Psoas muscle (tissue), 8 donors: ENCODE data around the gene KMT2B. TPM values are rescaled to one million over a fixed set of nuclear protein-coding genes. Genes with fewer than 3 reads are reported as not detected.

ENCODE experiments used
- ATAC-seq, 4 donors: fragments of 200-7000 bp; cut with Tn5 transposase; one replicate each; pipeline ENCODE4 v1.9.1; 2020; ENCODE audit warnings: moderate library complexity in 3 of 4, mild to moderate bottlenecking in 2 of 4
- DNase-seq, 2 donors: peaks; one replicate each; pipeline ENCODE4 v3.0.0-alpha.2; 2020
- H3K27ac ChIP-seq: fragments of 200-600 bp; one replicate; pipeline ENCODE4 v1.8.0; 2022
- H3K27me3 ChIP-seq, 3 donors: fragments of 200-600 bp in 1 of 3; one replicate each; pipeline versions ENCODE4 v1.6.1 to v1.8.0; 2013 to 2022; ENCODE audit warnings: low read length in 2 of 3, mild to moderate bottlenecking in 2 of 3, moderate library complexity in 1 of 3; ENCODE audit not compliant: insufficient read depth in 3 of 3
- H3K36me3 ChIP-seq, 2 donors: fragments of 200-600 bp in 1 of 2; one replicate each; pipeline versions ENCODE4 v1.6.1 to v1.8.0; 2013 to 2022; ENCODE audit warnings: low read depth in 1 of 2, mild to moderate bottlenecking in 1 of 2, moderate library complexity in 1 of 2; ENCODE audit not compliant: insufficient read depth in 1 of 2
- H3K4me1 ChIP-seq: fragments of 200-600 bp; one replicate; pipeline ENCODE4 v1.8.0; 2022
- H3K4me3 ChIP-seq: fragments of 200-600 bp; one replicate; pipeline ENCODE4 v1.8.0; 2022; ENCODE audit warnings: mild to moderate bottlenecking
- H3K9me3 ChIP-seq: fragments of 200-600 bp; one replicate; pipeline ENCODE4 v1.8.0; 2022
- WGBS, 3 donors: extraction: QIAGEN DNeasy Blood & Tissue Kit; methylation state at CpG; one replicate each; pipeline versions ENCODE4 v1.1.6 to v1.1.7; 2013; 5-methylcytosine and 5-hydroxymethylcytosine counted together
- intact Hi-C, 2 donors: fragments of 100-400 bp; cut with DNase I; formaldehyde crosslinking; loops; one replicate each; pipeline versions ENCODE4 v1.11.0 to v1.14.2; 2022
- polyA plus RNA-seq, 3 donors: library from polyadenylated mRNA; stranded (reverse); fragments of 200-250 nt; gene quantifications; one replicate each; pipeline ENCODE4 v1.2.3, GENCODE V29; 2013
- total RNA-seq, 4 donors: library from RNA; stranded (reverse); fragmentation: NEBNext Ultra II Directional in 2 of 4; extraction: Animal tissue kit (Norgen Biotek cat#: 25700) in 2 of 4; gene quantifications; one replicate each; pipeline versions ENCODE4 v1.2.1 to v1.2.4, GENCODE V29; 2021 to 2023
- TF ChIP-seq, protein P1 (sequence below): fragments of 200-600 bp; IDR thresholded peaks from one replicate; pipeline ENCODE4 v1.8.0; 2022; ENCODE audit warnings: antibody characterized with exemption
- donor health status: healthy with polysubstance abuse.
- donor health status: DM: no; HTN: no; CAD: no; lungs with moderate emphysema.
- donor health status: Bipolar disorder and iron deficiency.
- donor health status: healthy.
- donor health status: DM: yes; HTN: yes; CAD: no.
- donor health status: DM: no; HTN: no; CAD: no.
- donor health status: DM: no; HTN: no; CAD: no.
- donor health status: DM: yes; HTN: yes; CAD: no.

Gene KMT2B
- total and polyA plus RNA-seq, 7 donors, result 13.4 to 29.0 (median 20.0) TPM

DNA sequence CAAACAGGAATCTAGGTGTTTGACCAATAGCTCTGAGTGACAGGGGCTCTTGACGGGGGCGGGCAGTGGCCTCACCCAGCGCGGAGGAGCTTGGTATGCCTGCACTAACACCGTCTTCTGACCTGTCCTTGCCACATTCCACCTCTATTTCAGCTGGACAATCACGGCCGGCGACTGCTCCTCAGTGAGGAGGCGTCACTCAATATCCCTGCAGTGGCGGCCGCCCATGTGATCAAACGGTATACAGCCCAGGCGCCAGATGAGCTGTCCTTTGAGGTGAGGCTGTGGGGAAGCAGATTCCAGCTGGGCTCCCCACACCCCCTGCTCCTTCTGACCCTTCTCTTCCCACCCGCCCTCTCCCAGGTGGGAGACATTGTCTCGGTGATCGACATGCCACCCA, 62.3 kb downstream of the KMT2B start:
- Histone ChIP-seq H3K4me3 (no peak overlapping the region), H3K4me1 (no peaks in the 10 kb centered on the region), H3K9me3 (no peaks in the 10 kb centered on the region), H3K27me3 (no peaks in the 10 kb centered on the region), H3K27ac (no peak overlapping the region), H3K36me3 (peaks cover 0 to 40% of the 10 kb centered on the region in 2 donors)
- no peak for ATAC-seq
- intact Hi-C loops, result no loop called here
- no peak for DNase-seq
- TF ChIP-seq, protein P1, sequence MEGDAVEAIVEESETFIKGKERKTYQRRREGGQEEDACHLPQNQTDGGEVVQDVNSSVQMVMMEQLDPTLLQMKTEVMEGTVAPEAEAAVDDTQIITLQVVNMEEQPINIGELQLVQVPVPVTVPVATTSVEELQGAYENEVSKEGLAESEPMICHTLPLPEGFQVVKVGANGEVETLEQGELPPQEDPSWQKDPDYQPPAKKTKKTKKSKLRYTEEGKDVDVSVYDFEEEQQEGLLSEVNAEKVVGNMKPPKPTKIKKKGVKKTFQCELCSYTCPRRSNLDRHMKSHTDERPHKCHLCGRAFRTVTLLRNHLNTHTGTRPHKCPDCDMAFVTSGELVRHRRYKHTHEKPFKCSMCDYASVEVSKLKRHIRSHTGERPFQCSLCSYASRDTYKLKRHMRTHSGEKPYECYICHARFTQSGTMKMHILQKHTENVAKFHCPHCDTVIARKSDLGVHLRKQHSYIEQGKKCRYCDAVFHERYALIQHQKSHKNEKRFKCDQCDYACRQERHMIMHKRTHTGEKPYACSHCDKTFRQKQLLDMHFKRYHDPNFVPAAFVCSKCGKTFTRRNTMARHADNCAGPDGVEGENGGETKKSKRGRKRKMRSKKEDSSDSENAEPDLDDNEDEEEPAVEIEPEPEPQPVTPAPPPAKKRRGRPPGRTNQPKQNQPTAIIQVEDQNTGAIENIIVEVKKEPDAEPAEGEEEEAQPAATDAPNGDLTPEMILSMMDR, result no peak
- 92 to 94% (median 92%) methylated on average over 14 to 16 of the region's 16 CpGs for WGBS, 3 donors

DNA sequence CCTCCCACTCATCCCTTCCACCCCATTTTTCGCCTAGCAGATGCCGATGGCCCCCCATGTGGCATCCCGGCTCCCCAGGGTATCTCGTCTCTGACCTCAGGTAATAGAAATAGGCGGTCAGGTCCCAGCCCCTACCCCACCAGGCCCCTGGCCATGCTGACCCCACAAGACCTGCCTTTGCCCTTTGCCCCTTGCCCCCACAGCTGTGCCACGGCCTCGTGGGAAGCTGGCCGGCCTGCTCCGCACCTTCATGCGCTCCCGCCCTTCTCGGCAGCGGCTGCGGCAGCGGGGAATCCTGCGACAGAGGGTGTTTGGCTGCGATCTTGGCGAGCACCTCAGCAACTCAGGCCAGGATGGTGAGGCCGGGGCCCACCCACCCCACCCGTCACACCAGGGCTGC, 62.9 kb downstream of the KMT2B start:
- no peak overlapping the region for H3K27ac ChIP-seq
- DNase-seq (no peak), ATAC-seq (no peak)
- 94 to 97% (median 96%) methylated on average over 18 to 20 of the region's 20 CpGs for WGBS, 3 donors
- peaks cover 0 to 42% of the 10 kb centered on the region in 2 donors for H3K36me3 ChIP-seq
- H3K27me3 ChIP-seq, result no peaks in the 10 kb centered on the region
- intact Hi-C loops, result no loop called here
- TF ChIP-seq, protein P1, result no peak
- H3K9me3 ChIP-seq, result no peaks in the 10 kb centered on the region
- H3K4me1 ChIP-seq, result no peaks in the 10 kb centered on the region
- H3K4me3 ChIP-seq, result no peak overlapping the region

DNA sequence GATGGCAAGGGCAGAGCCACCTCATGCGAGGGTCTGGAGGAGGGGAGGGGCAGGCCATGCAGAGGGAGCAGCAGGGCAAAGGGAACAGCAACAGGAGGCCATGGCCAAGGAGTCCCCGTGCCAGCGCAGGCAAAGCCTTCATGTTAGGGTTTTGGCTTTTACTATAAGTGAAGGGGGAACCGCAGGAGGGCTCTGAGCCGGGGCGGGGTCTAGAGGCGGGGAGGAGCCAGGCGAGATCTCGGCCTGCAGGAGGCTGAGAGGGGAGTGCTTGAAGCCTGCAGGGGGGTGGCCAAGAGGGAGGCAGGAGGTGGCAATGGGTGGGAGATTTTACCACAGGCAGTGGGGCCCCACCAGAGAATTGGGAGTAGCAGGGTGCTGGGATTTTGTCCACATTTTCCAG, 63.8 kb downstream of the KMT2B start:
- intact Hi-C loops, result loop anchor here in 1 of 2 donors (1.0 kb wide), 1 partner anchor 48 kb away; no protein-coding TSS in a partner anchor
- TF ChIP-seq, protein P1, result no peak
- DNase-seq (no peak), ATAC-seq (no peak)
- Histone ChIP-seq H3K27me3 (no peaks in the 10 kb centered on the region), H3K27ac (no peak overlapping the region), H3K9me3 (no peaks in the 10 kb centered on the region), H3K4me1 (no peaks in the 10 kb centered on the region), H3K36me3 (peaks cover 0 to 42% of the 10 kb centered on the region in 2 donors), H3K4me3 (no peak overlapping the region)
- 71 to 77% (median 76%) methylated on average over 7 to 9 of the region's 9 CpGs for WGBS, 3 donors

DNA sequence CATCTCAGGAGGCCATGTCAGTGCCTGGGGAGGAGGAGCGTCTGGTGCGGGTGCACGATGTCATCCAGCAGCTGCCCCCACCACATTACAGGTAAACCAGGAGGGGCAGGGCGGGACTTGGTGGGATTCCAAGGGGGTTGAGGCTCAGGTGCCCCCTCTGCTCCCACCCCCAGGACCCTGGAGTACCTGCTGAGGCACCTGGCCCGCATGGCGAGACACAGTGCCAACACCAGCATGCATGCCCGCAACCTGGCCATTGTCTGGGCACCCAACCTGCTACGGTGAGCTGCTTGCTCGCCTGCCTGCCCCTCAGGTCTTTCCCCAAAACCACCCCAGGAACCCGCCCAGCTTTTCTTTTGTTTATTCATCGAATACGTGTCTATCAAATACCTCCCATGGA, 64.8 kb downstream of the KMT2B start:
- DNase-seq (no peak), ATAC-seq (no peak)
- 94 to 98% (median 95%) methylated on average over 12 of the region's 12 CpGs for WGBS, 3 donors
- Histone ChIP-seq H3K27me3 (no peaks in the 10 kb centered on the region), H3K4me3 (no peak overlapping the region), H3K9me3 (no peaks in the 10 kb centered on the region), H3K4me1 (no peaks in the 10 kb centered on the region), H3K36me3 (peaks cover 0 to 42% of the 10 kb centered on the region in 2 donors), H3K27ac (no peak overlapping the region)
- TF ChIP-seq, protein P1, result no peak
- intact Hi-C loops, result loop anchor here in 1 of 2 donors (1.0 kb wide), 1 partner anchor 47 kb away; no protein-coding TSS in a partner anchor
